CD4-positive, alpha-beta T cell treated with Interleukin-6 at 100 ng/mL for 8 hours (primary cell): ENCODE data around the gene CEP55.

Source experiments
- DNase-seq: peaks from one replicate; pipeline ENCODE4 v3.0.0-alpha.2; 2020; ENCODE audit warnings: mixed read lengths, low spot score

CEP55 gene

GRCh38 chr10:93469454-93469853, 27.0 kb upstream of the CEP55 start:
- DNase-seq = no peak

- DNase-seq = no peak
Measured at GRCh38 chr10:93471110-93471651, 25.2 kb upstream of the CEP55 start.

GRCh38 chr10:93473161-93473560, 23.3 kb upstream of the CEP55 start:
- DNase-seq = no peak

- no peak for DNase-seq
Measured at GRCh38 chr10:93473804-93474472, 22.5 kb upstream of the CEP55 start.

- DNase-seq = no peak
Measured at GRCh38 chr10:93475227-93475626, 21.2 kb upstream of the CEP55 start.

- DNase-seq = no peak
Measured at GRCh38 chr10:93475871-93476270, 20.5 kb upstream of the CEP55 start.

- DNase-seq = no peak
Measured at GRCh38 chr10:93476756-93477155, 19.7 kb upstream of the CEP55 start.

- no peak for DNase-seq
Measured at GRCh38 chr10:93478873-93479272, 17.5 kb upstream of the CEP55 start.

- DNase-seq = no peak
Measured at GRCh38 chr10:93481637-93482144, 14.7 kb upstream of the CEP55 start.

- DNase-seq = peak; percentile 64
Measured at GRCh38 chr10:93482145-93482834, 14.1 kb upstream of the CEP55 start, which contains the start of gene MYOF. Gene MYOF, minus strand, starts transcription at chr10:93482334. Its CDS starts 140 bp downstream, at chr10:93482194.

GRCh38 chr10:93485690-93486089, 10.7 kb upstream of the CEP55 start:
- DNase-seq = no peak

- DNase-seq = no peak
Measured at GRCh38 chr10:93488956-93489528, 7.4 kb upstream of the CEP55 start.

GRCh38 chr10:93491602-93492121, 4.8 kb upstream of the CEP55 start:
- no peak for DNase-seq

GRCh38 chr10:93493162-93493561, 3.2 kb upstream of the CEP55 start:
- no peak for DNase-seq

GRCh38 chr10:93494494-93494893, 1.9 kb upstream of the CEP55 start:
- DNase-seq = no peak

GRCh38 chr10:93495654-93496321, 624 bp upstream of the CEP55 start:
- DNase-seq = no peak

GRCh38 chr10:93498166-93498565, 1.8 kb downstream of the CEP55 start:
- DNase-seq = no peak

- no peak for DNase-seq
Measured at GRCh38 chr10:93501650-93502049, 5.2 kb downstream of the CEP55 start.

GRCh38 chr10:93503075-93503474, 6.7 kb downstream of the CEP55 start:
- DNase-seq = no peak

- no peak for DNase-seq
Measured at GRCh38 chr10:93505075-93505474, 8.7 kb downstream of the CEP55 start.

- no peak for DNase-seq
Measured at GRCh38 chr10:93509816-93510215, 13.4 kb downstream of the CEP55 start.

GRCh38 chr10:93512565-93512964, 16.2 kb downstream of the CEP55 start:
- no peak for DNase-seq
